ENCODE data around the gene RASL10B.
"Not testable (repeated sequence)": the region's sequence is repeated elsewhere in the genome, so short reads cannot be mapped to it uniquely, and the experiment has no call there.

Gene RASL10B

GRCh38 chr17:35744830-35745229 is 13.4 kb downstream of the RASL10B start:
- H3K4me1 ChIP-seq (ENCODE audit: control insufficient read depth, insufficient read depth, low read length): peaks cover 15% of the 10 kb centered on the region
- no peaks in the 10 kb centered on the region for H3K36me3 ChIP-seq (ENCODE audit: control insufficient read depth, insufficient read depth, low read length, severe bottlenecking)
- peaks cover 75% of the 10 kb centered on the region for H3K27me3 ChIP-seq (replicated peaks; ENCODE audit: control insufficient read depth, insufficient read depth, low read length)

DNA sequence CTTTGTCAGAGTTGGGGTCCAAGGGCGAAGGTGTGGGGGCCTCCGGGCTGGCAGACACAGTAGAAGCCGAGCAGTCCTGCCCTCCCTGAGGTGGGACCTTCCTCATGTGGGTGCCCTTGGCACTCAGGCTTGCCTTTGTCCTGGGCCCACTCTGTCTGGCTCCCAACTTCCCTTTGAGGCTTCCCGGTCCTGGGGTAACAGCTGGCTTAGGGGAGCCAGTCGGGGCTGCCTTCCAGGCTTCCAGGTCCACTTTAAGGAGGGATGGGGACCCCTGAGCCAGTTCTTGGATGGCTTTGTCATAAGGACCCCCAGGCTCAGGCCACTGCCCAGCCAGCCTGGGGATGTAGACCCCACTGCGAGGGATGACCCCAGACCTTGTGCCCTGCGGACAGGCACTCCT is 13.8 kb downstream of the RASL10B start:
- H3K36me3 ChIP-seq (ENCODE audit: control insufficient read depth, insufficient read depth, low read length, severe bottlenecking): no peaks in the 10 kb centered on the region
- peaks cover 19% of the 10 kb centered on the region for H3K4me1 ChIP-seq (ENCODE audit: control insufficient read depth, insufficient read depth, low read length)
- H3K4me3 ChIP-seq (ENCODE audit: low read length): no peak overlapping the region
- DNase-seq (ENCODE audit: low read depth): no peak
- H3K9me3 ChIP-seq (ENCODE audit: control insufficient read depth, low read length): peaks cover 5% of the 10 kb centered on the region
- H3K27me3 ChIP-seq (replicated peaks; ENCODE audit: control insufficient read depth, insufficient read depth, low read length): peaks cover 73% of the 10 kb centered on the region
- no peak overlapping the region for H3K9ac ChIP-seq (ENCODE audit: low read length)

More at GRCh38 chr17:35744830-35745229, 13.4 kb downstream of the RASL10B start:
- H3K9ac ChIP-seq (ENCODE audit: low read length): no peak overlapping the region
- peaks cover 5% of the 10 kb centered on the region for H3K9me3 ChIP-seq (ENCODE audit: control insufficient read depth, low read length)
- DNase-seq (ENCODE audit: low read depth): no peak
- H3K4me3 ChIP-seq (ENCODE audit: low read length): no peak overlapping the region

DNA sequence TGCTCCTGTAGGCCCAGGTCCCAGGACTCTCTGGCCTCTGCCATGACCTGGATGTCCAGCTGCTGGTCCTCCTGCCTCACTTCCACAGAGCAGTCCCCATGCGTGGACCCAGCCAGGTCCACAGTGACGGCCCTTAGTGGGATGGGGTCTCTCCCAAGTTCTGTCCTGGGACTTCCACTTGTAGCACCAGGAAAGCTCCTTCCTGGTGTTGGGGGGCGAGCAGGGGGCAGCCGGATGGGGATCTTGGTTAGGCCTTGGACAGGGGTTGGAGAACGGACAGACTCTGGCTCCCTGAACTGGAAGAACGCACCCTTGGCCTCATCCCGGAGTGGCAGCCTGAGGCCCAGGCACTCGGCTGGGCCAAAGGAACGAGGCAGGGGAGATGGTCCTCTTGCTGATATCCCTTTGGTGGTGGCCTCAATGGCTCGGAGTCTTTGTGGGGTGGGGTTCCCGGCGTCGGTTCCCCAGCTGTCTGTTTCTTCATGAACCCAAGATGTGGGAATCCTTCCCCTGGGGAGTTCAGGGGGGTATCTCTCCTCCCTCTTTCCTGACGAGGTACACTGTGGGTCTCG is 14.4 kb downstream of the RASL10B start:
- no peaks in the 10 kb centered on the region for H3K36me3 ChIP-seq (ENCODE audit: control insufficient read depth, insufficient read depth, low read length, severe bottlenecking)
- H3K4me1 ChIP-seq (ENCODE audit: control insufficient read depth, insufficient read depth, low read length): peaks cover 24% of the 10 kb centered on the region
- peaks cover 72% of the 10 kb centered on the region for H3K27me3 ChIP-seq (replicated peaks; ENCODE audit: control insufficient read depth, insufficient read depth, low read length)
- DNase-seq (ENCODE audit: low read depth): no peak
- H3K9ac ChIP-seq (ENCODE audit: low read length): no peak overlapping the region
- H3K9me3 ChIP-seq (ENCODE audit: control insufficient read depth, low read length): peaks cover 3% of the 10 kb centered on the region
- H3K4me3 ChIP-seq (ENCODE audit: low read length): no peak overlapping the region

GRCh38 chr17:35747540-35748017 is 16.1 kb downstream of the RASL10B start:
- Histone ChIP-seq H3K27me3 (replicated peaks; ENCODE audit: control insufficient read depth, insufficient read depth, low read length) (peaks cover 59% of the 10 kb centered on the region), H3K36me3 (ENCODE audit: control insufficient read depth, insufficient read depth, low read length, severe bottlenecking) (no peaks in the 10 kb centered on the region), H3K4me1 (ENCODE audit: control insufficient read depth, insufficient read depth, low read length) (peaks cover 28% of the 10 kb centered on the region), H3K9me3 (ENCODE audit: control insufficient read depth, low read length) (no peaks in the 10 kb centered on the region), H3K9ac (ENCODE audit: low read length) (no peak overlapping the region), H3K4me3 (ENCODE audit: low read length) (no peak overlapping the region)
- DNase-seq (ENCODE audit: low read depth): peak; percentile 93

- Histone ChIP-seq H3K36me3 (ENCODE audit: control insufficient read depth, insufficient read depth, low read length, severe bottlenecking) (no peaks in the 10 kb centered on the region), H3K9me3 (ENCODE audit: control insufficient read depth, low read length) (no peaks in the 10 kb centered on the region), H3K27me3 (replicated peaks; ENCODE audit: control insufficient read depth, insufficient read depth, low read length) (peaks cover 51% of the 10 kb centered on the region), H3K9ac (ENCODE audit: low read length) (no peak overlapping the region), H3K4me1 (ENCODE audit: control insufficient read depth, insufficient read depth, low read length) (peaks cover 35% of the 10 kb centered on the region), H3K4me3 (ENCODE audit: low read length) (no peak overlapping the region)
- no peak for DNase-seq (ENCODE audit: low read depth)
Observed at GRCh38 chr17:35748341-35748841, 17.0 kb downstream of the RASL10B start.

GRCh38 chr17:35748979-35749378 is 17.5 kb downstream of the RASL10B start:
- DNase-seq (ENCODE audit: low read depth): no peak
- no peak overlapping the region for H3K4me3 ChIP-seq (ENCODE audit: low read length)

GRCh38 chr17:35749560-35750412 is 18.3 kb downstream of the RASL10B start:
- Histone ChIP-seq H3K27me3 (replicated peaks; ENCODE audit: control insufficient read depth, insufficient read depth, low read length) (peaks cover 49% of the 10 kb centered on the region), H3K4me3 (ENCODE audit: low read length) (no peak overlapping the region), H3K36me3 (ENCODE audit: control insufficient read depth, insufficient read depth, low read length, severe bottlenecking) (no peaks in the 10 kb centered on the region), H3K4me1 (ENCODE audit: control insufficient read depth, insufficient read depth, low read length) (peaks cover 38% of the 10 kb centered on the region), H3K9me3 (ENCODE audit: control insufficient read depth, low read length) (no peaks in the 10 kb centered on the region), H3K9ac (ENCODE audit: low read length) (peak overlapping the region; percentile 46)
- peak; percentile 51 for DNase-seq (ENCODE audit: low read depth)

More at GRCh38 chr17:35748979-35749378, 17.5 kb downstream of the RASL10B start:
- H3K4me1 ChIP-seq (ENCODE audit: control insufficient read depth, insufficient read depth, low read length): peaks cover 38% of the 10 kb centered on the region
- no peak overlapping the region for H3K9ac ChIP-seq (ENCODE audit: low read length)
- no peaks in the 10 kb centered on the region for H3K9me3 ChIP-seq (ENCODE audit: control insufficient read depth, low read length)
- H3K36me3 ChIP-seq (ENCODE audit: control insufficient read depth, insufficient read depth, low read length, severe bottlenecking): no peaks in the 10 kb centered on the region
- H3K27me3 ChIP-seq (replicated peaks; ENCODE audit: control insufficient read depth, insufficient read depth, low read length): peaks cover 52% of the 10 kb centered on the region

DNA sequence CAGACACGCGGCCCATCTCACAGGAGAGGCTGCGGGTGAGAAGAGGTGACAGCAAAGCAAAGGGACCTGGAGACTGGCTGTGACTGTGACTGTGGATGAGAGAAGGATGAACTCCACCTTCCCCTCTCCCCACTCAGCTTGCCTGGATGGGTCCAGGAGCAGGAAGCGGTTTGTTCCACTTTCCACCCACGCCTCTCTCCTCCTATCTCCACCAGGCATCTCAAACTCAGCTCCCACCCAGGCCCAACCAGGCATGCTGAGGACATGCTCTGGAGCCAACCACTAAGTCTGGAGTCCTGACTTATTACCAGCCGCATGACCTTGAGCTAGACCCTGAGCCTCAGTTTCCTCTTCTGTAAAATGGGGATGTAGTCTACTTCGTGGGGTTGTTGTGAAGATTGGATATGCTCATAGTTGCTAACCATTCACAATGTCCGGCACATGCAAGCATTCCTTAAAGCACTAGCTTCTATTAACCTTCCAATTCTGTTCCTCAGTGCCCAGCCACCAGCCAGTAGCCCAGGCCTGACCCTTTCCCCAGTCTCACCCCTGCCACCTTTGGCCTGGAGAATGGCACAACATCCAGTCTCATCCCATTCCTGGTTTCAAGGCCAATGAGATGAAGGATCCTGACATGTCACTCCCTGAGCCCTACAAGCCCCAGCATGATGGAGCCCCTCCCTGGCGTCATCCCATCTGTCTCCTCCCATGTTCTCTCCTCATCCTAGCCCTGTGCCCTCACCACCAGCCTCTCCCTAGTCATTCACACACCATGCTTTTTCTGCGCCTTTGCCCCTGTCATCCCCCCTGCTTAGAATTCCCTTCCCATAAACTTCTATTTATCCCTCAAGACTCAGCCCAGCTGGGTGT is 19.3 kb downstream of the RASL10B start:
- H3K4me3 ChIP-seq (ENCODE audit: low read length): peak overlapping the region; percentile 11
- peaks cover 38% of the 10 kb centered on the region for H3K4me1 ChIP-seq (ENCODE audit: control insufficient read depth, insufficient read depth, low read length)
- no peak for DNase-seq (ENCODE audit: low read depth)
- peak overlapping the region; percentile 46 for H3K9ac ChIP-seq (ENCODE audit: low read length)
- no peaks in the 10 kb centered on the region for H3K36me3 ChIP-seq (ENCODE audit: control insufficient read depth, insufficient read depth, low read length, severe bottlenecking)
- peaks cover 43% of the 10 kb centered on the region for H3K27me3 ChIP-seq (replicated peaks; ENCODE audit: control insufficient read depth, insufficient read depth, low read length)
- no peaks in the 10 kb centered on the region for H3K9me3 ChIP-seq (ENCODE audit: control insufficient read depth, low read length)

DNA sequence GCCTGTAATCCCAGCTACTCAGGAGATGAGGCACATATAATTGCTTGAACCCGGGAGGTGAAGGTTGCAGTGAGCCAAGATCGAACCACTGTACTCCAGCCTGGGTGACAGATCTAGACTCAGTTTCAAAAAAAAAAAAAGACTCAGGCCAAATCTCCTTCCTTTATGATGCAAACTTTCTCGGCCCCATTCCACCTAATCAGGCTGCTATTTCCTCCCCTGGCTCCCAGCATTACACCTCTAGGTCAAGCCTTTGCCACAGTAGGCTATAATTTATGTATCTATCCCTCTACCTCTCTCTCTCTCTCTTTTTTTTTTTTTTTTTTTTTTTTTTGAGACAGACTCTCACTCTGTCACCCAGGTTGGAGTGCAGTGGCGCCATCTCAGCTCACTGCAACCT is 20.1 kb downstream of the RASL10B start:
- not testable (repeated sequence) for H3K9ac ChIP-seq (ENCODE audit: low read length); DNase-seq (ENCODE audit: low read depth); H3K4me3 ChIP-seq (ENCODE audit: low read length); H3K9me3 ChIP-seq (ENCODE audit: control insufficient read depth, low read length); H3K36me3 ChIP-seq (ENCODE audit: control insufficient read depth, insufficient read depth, low read length, severe bottlenecking)
- peaks cover 36% of the 10 kb centered on the region for H3K27me3 ChIP-seq (replicated peaks; ENCODE audit: control insufficient read depth, insufficient read depth, low read length)
- H3K4me1 ChIP-seq (ENCODE audit: control insufficient read depth, insufficient read depth, low read length): peaks cover 38% of the 10 kb centered on the region

- peak overlapping the region; percentile 66 for H3K4me3 ChIP-seq (ENCODE audit: low read length)
- peaks cover 4% of the 10 kb centered on the region for H3K9me3 ChIP-seq (ENCODE audit: control insufficient read depth, low read length)
- no peak for DNase-seq (ENCODE audit: low read depth)
- peak overlapping the region; percentile 66 for H3K9ac ChIP-seq (ENCODE audit: low read length)
- H3K36me3 ChIP-seq (ENCODE audit: control insufficient read depth, insufficient read depth, low read length, severe bottlenecking): no peaks in the 10 kb centered on the region
- H3K27me3 ChIP-seq (replicated peaks; ENCODE audit: control insufficient read depth, insufficient read depth, low read length): peaks cover 32% of the 10 kb centered on the region
- H3K4me1 ChIP-seq (ENCODE audit: control insufficient read depth, insufficient read depth, low read length): peaks cover 38% of the 10 kb centered on the region
Observed at GRCh38 chr17:35752471-35752870, 21.0 kb downstream of the RASL10B start.

Data from adipocyte (in vitro differentiated cells).